ENCODE data around the gene CEP104. TPM values are rescaled to one million over a fixed set of nuclear protein-coding genes. Genes with fewer than 3 reads are reported as not detected.
A peak's percentile ranks its signal among the peaks of the same experiment; 100 is the strongest.

Gene CEP104
- total and polyA plus RNA-seq, 9 of the 15 experiments (the other 6 are each of a cell fraction or from before 2014, with no cell fraction given) = 11.2 to 63.4 (median 42.6) TPM

- 82% methylated on average over 10 of the region's 10 CpGs for WGBS (ENCODE audit: insufficient coverage, low coverage, missing lambda C conversion rate)
- Histone ChIP-seq H3K27me3 (ENCODE audit: control insufficient read depth in 2 of 2, insufficient read depth in 2 of 2, low read length in 2 of 2) (no peaks in the 10 kb centered on the region), H3K9me1 (ENCODE audit: control insufficient read depth, insufficient read depth, low read length) (peaks cover 5% of the 10 kb centered on the region), H3K9me3 (replicated peaks; ENCODE audit: control insufficient read depth, insufficient read depth, low read depth, low read length) (no peaks in the 10 kb centered on the region), H2AFZ (ENCODE audit: low read depth, low read length) (no peak overlapping the region), H3K9ac (ENCODE audit: insufficient read depth in 1 of 2, low read depth in 2 of 2, low read length in 2 of 2) (peak overlapping the region in 1 of 2 experiments; percentile 84; a peak in 2 of 4 replicates), H3K36me3 (ENCODE audit: control insufficient read depth, insufficient read depth, low read length) (peaks cover 43% of the 10 kb centered on the region), H3K79me2 (ENCODE audit: control insufficient read depth, insufficient read depth, low read length) (peaks cover 28% of the 10 kb centered on the region), H3K4me2 (ENCODE audit: insufficient read depth, low read length) (no peak overlapping the region), H3K4me1 (replicated peaks in 1 of 2; ENCODE audit: control insufficient read depth in 2 of 2, insufficient read depth in 2 of 2, low read length in 2 of 2) (peaks cover 15 to 73% of the 10 kb centered on the region in 2 experiments), H3K27ac (ENCODE audit: extremely low read depth, low read depth, low read length) (peak overlapping the region; percentile 66; the same call in 2 of the 3 replicates), H4K20me1 (replicated peaks; ENCODE audit: control insufficient read depth, insufficient read depth, low read length) (no peaks in the 10 kb centered on the region), H3K4me3 (no peak overlapping the region)
- in situ Hi-C loops (cut with MboI) (no loop called here), intact Hi-C loops (cut with micrococcal nuclease) (loop anchor here (5.0 kb wide), 1 partner anchor 80 kb away; the partner anchor contains the start of genes CEP104 and DFFB)
- FAIRE-seq (no peak), DNase-seq (ENCODE audit: extremely low read depth in 1 of 4, low spot score in 3 of 4) (peak in 1 of 4 experiments; percentile 25), ATAC-seq (no peak)
- ChIA-PET POLR2A (interaction anchor here (0.7 to 2.5 kb wide), 3 partner anchors 9 to 16 kb away, joined by 3 to 9 read pairs (median 4); no protein-coding TSS in a partner anchor), CTCF (ENCODE audit: low intra/inter-chr PET ratio) (no interaction called here)
- no TSS peak for BruUV-seq (replicated peaks)
- TF ChIP-seq TAF15 (IDR thresholded peaks at IDR 0.05; ENCODE audit: low read depth, low read length) (no peak), MCM5 (IDR thresholded peaks at IDR 0.05; ENCODE audit: low read depth) (no peak), PTTG1 (tag; IDR thresholded peaks at IDR 0.05; ENCODE audit: low read depth) (no peak), ZNF644 (tag; IDR thresholded peaks at IDR 0.05; ENCODE audit: low read depth) (no peak), HMGXB4 (CRISPR knock-in tag; IDR thresholded peaks at IDR 0.05) (no peak), TAF9B (IDR thresholded peaks at IDR 0.05; ENCODE audit: partially characterized antibody) (no peak), POLR2H (tag; IDR thresholded peaks at IDR 0.05; ENCODE audit: low read depth) (no peak), THAP12 (CRISPR knock-in tag; IDR thresholded peaks at IDR 0.05) (peak; percentile 50; the same call in 1 of the 2 replicates), POLR2AphosphoS2 (IDR thresholded peaks at IDR 0.05; ENCODE audit: low read length) (peak; percentile 72; the same call in 1 of the 2 replicates), TCF7 (IDR thresholded peaks at IDR 0.05; ENCODE audit: borderline replicate concordance) (no peak), CBFB (CRISPR knock-in tag; IDR thresholded peaks at IDR 0.05) (0 out of 2 replicates have a peak, but pooled peaks have one; percentile 15)
- TF ChIP-seq, protein P1, sequence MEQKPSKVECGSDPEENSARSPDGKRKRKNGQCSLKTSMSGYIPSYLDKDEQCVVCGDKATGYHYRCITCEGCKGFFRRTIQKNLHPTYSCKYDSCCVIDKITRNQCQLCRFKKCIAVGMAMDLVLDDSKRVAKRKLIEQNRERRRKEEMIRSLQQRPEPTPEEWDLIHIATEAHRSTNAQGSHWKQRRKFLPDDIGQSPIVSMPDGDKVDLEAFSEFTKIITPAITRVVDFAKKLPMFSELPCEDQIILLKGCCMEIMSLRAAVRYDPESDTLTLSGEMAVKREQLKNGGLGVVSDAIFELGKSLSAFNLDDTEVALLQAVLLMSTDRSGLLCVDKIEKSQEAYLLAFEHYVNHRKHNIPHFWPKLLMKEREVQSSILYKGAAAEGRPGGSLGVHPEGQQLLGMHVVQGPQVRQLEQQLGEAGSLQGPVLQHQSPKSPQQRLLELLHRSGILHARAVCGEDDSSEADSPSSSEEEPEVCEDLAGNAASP (IDR thresholded peaks at IDR 0.05) = no peak
- TF ChIP-seq, protein P2, sequence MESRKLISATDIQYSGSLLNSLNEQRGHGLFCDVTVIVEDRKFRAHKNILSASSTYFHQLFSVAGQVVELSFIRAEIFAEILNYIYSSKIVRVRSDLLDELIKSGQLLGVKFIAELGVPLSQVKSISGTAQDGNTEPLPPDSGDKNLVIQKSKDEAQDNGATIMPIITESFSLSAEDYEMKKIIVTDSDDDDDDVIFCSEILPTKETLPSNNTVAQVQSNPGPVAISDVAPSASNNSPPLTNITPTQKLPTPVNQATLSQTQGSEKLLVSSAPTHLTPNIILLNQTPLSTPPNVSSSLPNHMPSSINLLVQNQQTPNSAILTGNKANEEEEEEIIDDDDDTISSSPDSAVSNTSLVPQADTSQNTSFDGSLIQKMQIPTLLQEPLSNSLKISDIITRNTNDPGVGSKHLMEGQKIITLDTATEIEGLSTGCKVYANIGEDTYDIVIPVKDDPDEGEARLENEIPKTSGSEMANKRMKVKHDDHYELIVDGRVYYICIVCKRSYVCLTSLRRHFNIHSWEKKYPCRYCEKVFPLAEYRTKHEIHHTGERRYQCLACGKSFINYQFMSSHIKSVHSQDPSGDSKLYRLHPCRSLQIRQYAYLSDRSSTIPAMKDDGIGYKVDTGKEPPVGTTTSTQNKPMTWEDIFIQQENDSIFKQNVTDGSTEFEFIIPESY (CRISPR knock-in tag; IDR thresholded peaks at IDR 0.05) = no peak
- TF ChIP-seq, protein P3, sequence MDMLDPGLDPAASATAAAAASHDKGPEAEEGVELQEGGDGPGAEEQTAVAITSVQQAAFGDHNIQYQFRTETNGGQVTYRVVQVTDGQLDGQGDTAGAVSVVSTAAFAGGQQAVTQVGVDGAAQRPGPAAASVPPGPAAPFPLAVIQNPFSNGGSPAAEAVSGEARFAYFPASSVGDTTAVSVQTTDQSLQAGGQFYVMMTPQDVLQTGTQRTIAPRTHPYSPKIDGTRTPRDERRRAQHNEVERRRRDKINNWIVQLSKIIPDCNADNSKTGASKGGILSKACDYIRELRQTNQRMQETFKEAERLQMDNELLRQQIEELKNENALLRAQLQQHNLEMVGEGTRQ (CRISPR knock-in tag; IDR thresholded peaks at IDR 0.05) = no peak
Measured at GRCh38 chr1:3777078-3777547, 79.9 kb downstream of the CEP104 start.
